Neural cell (in vitro differentiated cells): ENCODE results near the gene CSAD. TPM values are rescaled to one million over a fixed set of nuclear protein-coding genes. Genes with fewer than 3 reads are reported as not detected.

Experiments
- H2AFZ ChIP-seq: fragments of 200-600, 300-800 bp; sonication (generic), shearing (Covaris generic); 2 replicates; pipeline ENCODE4 v1.6.0; 2014; ENCODE audit warnings: low read depth, mild to moderate bottlenecking, antibody characterized with exemption, low read length, moderate library complexity
- H3F3A ChIP-seq: fragments of 200-600 bp; shearing (Covaris generic); 2 replicates; pipeline ENCODE4 v1.6.1; 2016; ENCODE audit warnings: mild to moderate bottlenecking, moderate library complexity, mixed read lengths, antibody characterized with exemption, low read length; ENCODE audit not compliant: insufficient read depth, poor library complexity, severe bottlenecking
- H3K27ac ChIP-seq: fragments of 200-600, 300-800 bp; sonication (generic), shearing (Covaris generic); 2 replicates; pipeline ENCODE4 v1.5.1; 2014; ENCODE audit warnings: mild to moderate bottlenecking, low read length, moderate library complexity
- H3K27me3 ChIP-seq: fragments of 300-800, 200-600 bp; sonication (generic), shearing (Covaris generic); 2 replicates; pipeline ENCODE4 v1.6.0; 2014; ENCODE audit warnings: mild to moderate bottlenecking, low read depth, low read length, moderate library complexity; ENCODE audit not compliant: insufficient read depth
- H3K36me3 ChIP-seq: fragments of 300-800, 200-600 bp; sonication (generic), shearing (Covaris generic); 2 replicates; pipeline ENCODE4 v1.5.1; 2014; ENCODE audit warnings: mild to moderate bottlenecking, antibody characterized with exemption, low read length, moderate library complexity; ENCODE audit not compliant: insufficient read depth
- H3K4me2 ChIP-seq: fragments of 300-800, 200-600 bp; sonication (generic), shearing (Covaris generic); 2 replicates; pipeline ENCODE4 v1.6.0; 2014; ENCODE audit warnings: mild to moderate bottlenecking, low read length
- H3K4me3 ChIP-seq: fragments of 300-800, 200-600 bp; sonication (generic), shearing (Covaris generic); 2 replicates; pipeline ENCODE4 v1.5.1; 2014; ENCODE audit warnings: mild to moderate bottlenecking, low read length, moderate library complexity
- H3K79me2 ChIP-seq: fragments of 200-600 bp; shearing (Covaris generic); replicated peaks from 2 replicates; pipeline ENCODE4 v1.6.0; 2014; ENCODE audit warnings: mild to moderate bottlenecking, low read length, moderate library complexity; ENCODE audit not compliant: insufficient read depth
- H3K9ac ChIP-seq: fragments of 300-800, 200-600 bp; sonication (generic), shearing (Covaris generic); 2 replicates; pipeline ENCODE4 v1.6.1; 2016; ENCODE audit warnings: mild to moderate bottlenecking, low read length, mixed read lengths
- H3K9me2 ChIP-seq: fragments of 200-600 bp; shearing (Covaris generic); 2 replicates; pipeline ENCODE4 v1.6.1; 2016; ENCODE audit warnings: mild to moderate bottlenecking, low read length, mixed read lengths; ENCODE audit not compliant: insufficient read depth
- H3K9me3 ChIP-seq: fragments of 200-600, 300-800 bp; sonication (generic), shearing (Covaris generic); 2 replicates; pipeline ENCODE4 v1.6.1; 2016; ENCODE audit warnings: mild to moderate bottlenecking, mixed run types, low read length, moderate library complexity, mixed read lengths
- H4K20me1 ChIP-seq: fragments of 200-600 bp; shearing (Covaris generic); 2 replicates; pipeline ENCODE4 v1.6.1; 2016; ENCODE audit warnings: mild to moderate bottlenecking, mixed run types; ENCODE audit not compliant: insufficient read depth
- CTCF ChIP-seq: fragments of 450-650 bp; IDR thresholded peaks from 2 replicates; pipeline ENCODE4 v1.5.1; 2014; ENCODE audit warnings: antibody characterized with exemption, mild to moderate bottlenecking, moderate library complexity; ENCODE audit not compliant: poor library complexity, severe bottlenecking
- EP300 ChIP-seq: fragments of 450-650 bp; conservative IDR thresholded peaks from 2 replicates; pipeline ENCODE4 v1.6.1; 2014; ENCODE audit warnings: antibody characterized with exemption, mild to moderate bottlenecking, moderate library complexity; ENCODE audit not compliant: poor library complexity, severe bottlenecking
- EZH2 ChIP-seq: fragments of 200-600, 300-800 bp; shearing (Covaris generic), sonication (generic); IDR thresholded peaks from 2 replicates; pipeline ENCODE4 v1.6.1; 2014; ENCODE audit warnings: antibody characterized with exemption, low read length, borderline replicate concordance, mild to moderate bottlenecking; ENCODE audit not compliant: insufficient read depth, poor library complexity, severe bottlenecking
- MXI1 ChIP-seq: fragments of 450-650 bp; conservative IDR thresholded peaks from 2 replicates; pipeline ENCODE4 v1.6.1; 2014; ENCODE audit warnings: antibody characterized with exemption, mild to moderate bottlenecking; ENCODE audit not compliant: poor library complexity, severe bottlenecking
- POLR2AphosphoS5 ChIP-seq: IDR thresholded peaks from 2 replicates; pipeline ENCODE4 v1.6.1; 2012
- RAD21 ChIP-seq: fragments of 450-650 bp; conservative IDR thresholded peaks from 2 replicates; pipeline ENCODE4 v1.6.1; 2014; ENCODE audit warnings: antibody characterized with exemption, mild to moderate bottlenecking, moderate library complexity
- REST ChIP-seq: IDR thresholded peaks from 2 replicates; pipeline ENCODE4 v1.6.1; 2012; ENCODE audit warnings: borderline replicate concordance
- SMC3 ChIP-seq: fragments of 450-650 bp; conservative IDR thresholded peaks from 2 replicates; pipeline ENCODE4 v1.6.1; 2014; ENCODE audit warnings: antibody characterized with exemption, mild to moderate bottlenecking, moderate library complexity; ENCODE audit not compliant: poor library complexity
- TAF1 ChIP-seq: IDR thresholded peaks from 2 replicates; pipeline ENCODE4 v1.6.1; 2012; ENCODE audit warnings: low read depth
- polyA plus RNA-seq: library from polyadenylated mRNA; depleted of rRNA; stranded (reverse); fragments of >200 nt; gene quantifications from 2 replicates; pipeline ENCODE4 v1.2.3, GENCODE V29; 2014

CSAD gene
- polyA plus RNA-seq, 1 donor from 2014 or later, result 41.9 TPM

GRCh38 chr12:53120685-53121525, 59.8 kb downstream of the CSAD start:
- H3K27me3 ChIP-seq, result no peaks in the 10 kb centered on the region
- no peaks in the 10 kb centered on the region for H4K20me1 ChIP-seq
- TF ChIP-seq RAD21, result no peak
- TF ChIP-seq TAF1, result no peak
- TF ChIP-seq EP300, result no peak
- TF ChIP-seq EZH2, result no peak
- TF ChIP-seq CTCF, result no peak
- TF ChIP-seq POLR2AphosphoS5, result no peak
- TF ChIP-seq MXI1, result no peak
- TF ChIP-seq REST, result no peak
- no peak for TF ChIP-seq SMC3

GRCh38 chr12:53118751-53119300, 61.9 kb downstream of the CSAD start:
- Histone ChIP-seq H3K79me2 (no peaks in the 10 kb centered on the region), H3K4me3 (no peak overlapping the region)

More at GRCh38 chr12:53120685-53121525, 59.8 kb downstream of the CSAD start:
- Histone ChIP-seq H3K9me2 (no peaks in the 10 kb centered on the region), H2AFZ (no peak overlapping the region), H3K27ac (no peak overlapping the region), H3K4me2 (no peak overlapping the region), H3K9me3 (no peaks in the 10 kb centered on the region), H3K79me2 (no peaks in the 10 kb centered on the region), H3K36me3 (no peaks in the 10 kb centered on the region), H3F3A (no peaks in the 10 kb centered on the region), H3K9ac (no peak overlapping the region), H3K4me3 (no peak overlapping the region)

More at GRCh38 chr12:53118751-53119300, 61.9 kb downstream of the CSAD start:
- no peak overlapping the region for H2AFZ ChIP-seq
- no peaks in the 10 kb centered on the region for H3K27me3 ChIP-seq
- no peaks in the 10 kb centered on the region for H4K20me1 ChIP-seq
- H3F3A ChIP-seq, result no peaks in the 10 kb centered on the region
- no peaks in the 10 kb centered on the region for H3K9me3 ChIP-seq
- no peaks in the 10 kb centered on the region for H3K36me3 ChIP-seq
- no peaks in the 10 kb centered on the region for H3K9me2 ChIP-seq
- no peak overlapping the region for H3K4me2 ChIP-seq
- TF ChIP-seq EZH2, result no peak
- no peak for TF ChIP-seq CTCF
- TF ChIP-seq MXI1, result no peak
- no peak for TF ChIP-seq TAF1
- TF ChIP-seq EP300, result no peak
- no peak for TF ChIP-seq REST
- H3K27ac ChIP-seq, result no peak overlapping the region
- H3K9ac ChIP-seq, result no peak overlapping the region
